NOMO-1 (cell line): ENCODE data around the gene CTDSPL.

ENCODE experiments used
- DNase-seq, 2 experiments: peaks; one replicate each; lab custom pipeline; 2025; ENCODE audit not compliant: unreplicated experiment in 2 of 2; lab: John Stamatoyannopoulos, UW

The CTDSPL gene

GRCh38 chr3:37985637-37986320 is 124.1 kb downstream of the CTDSPL start:
- no peak for DNase-seq

- DNase-seq: no peak
These were observed 125.0 kb downstream of the CTDSPL start for GRCh38 chr3:37986479-37987314.

DNA sequence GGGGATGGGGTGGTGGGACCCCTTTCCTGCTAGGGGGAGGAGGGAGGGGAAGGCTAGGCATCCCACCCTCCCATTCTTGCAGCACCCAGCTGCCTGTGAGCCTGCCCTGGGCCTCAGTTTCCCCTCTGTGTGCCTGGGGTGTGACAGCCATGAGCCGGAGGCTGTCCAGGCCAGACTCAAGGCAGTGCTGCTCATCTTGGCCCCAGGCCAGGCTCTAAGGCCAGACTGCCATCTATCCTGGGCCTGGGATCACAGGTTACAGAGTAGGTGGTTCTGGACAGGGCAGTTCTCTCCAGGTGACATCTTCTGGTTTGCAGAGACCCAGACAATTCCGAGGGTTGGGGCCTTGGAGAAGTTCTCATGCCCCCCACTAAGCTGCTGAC is 125.6 kb downstream of the CTDSPL start:
- no peak for DNase-seq

GRCh38 chr3:37987751-37988179 is 126.1 kb downstream of the CTDSPL start:
- DNase-seq: peak in 1 of 2 experiments; percentile 19

DNA sequence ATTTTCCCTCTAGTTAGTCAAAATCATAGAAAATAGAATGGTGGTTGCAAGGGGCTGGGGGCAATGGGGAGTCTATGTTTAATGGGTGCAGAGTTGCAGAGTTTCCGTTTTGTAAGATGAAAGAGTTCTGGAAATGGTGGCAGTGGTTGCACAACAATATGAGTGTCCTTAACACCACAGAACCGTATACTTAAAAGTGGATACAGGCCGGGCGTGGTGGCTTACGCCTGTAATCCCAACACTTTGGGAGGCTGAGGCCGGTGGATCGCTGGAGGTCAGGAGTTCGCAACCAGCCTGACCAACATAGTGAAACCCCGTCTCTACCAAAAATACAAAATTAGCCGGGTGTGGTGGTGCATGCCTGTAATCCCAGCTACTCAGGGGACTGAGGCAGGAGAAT is 126.7 kb downstream of the CTDSPL start:
- peak in 1 of 2 experiments; percentile 15 for DNase-seq

- no peak for DNase-seq
These were observed 127.3 kb downstream of the CTDSPL start for GRCh38 chr3:37988931-37989525.

DNA sequence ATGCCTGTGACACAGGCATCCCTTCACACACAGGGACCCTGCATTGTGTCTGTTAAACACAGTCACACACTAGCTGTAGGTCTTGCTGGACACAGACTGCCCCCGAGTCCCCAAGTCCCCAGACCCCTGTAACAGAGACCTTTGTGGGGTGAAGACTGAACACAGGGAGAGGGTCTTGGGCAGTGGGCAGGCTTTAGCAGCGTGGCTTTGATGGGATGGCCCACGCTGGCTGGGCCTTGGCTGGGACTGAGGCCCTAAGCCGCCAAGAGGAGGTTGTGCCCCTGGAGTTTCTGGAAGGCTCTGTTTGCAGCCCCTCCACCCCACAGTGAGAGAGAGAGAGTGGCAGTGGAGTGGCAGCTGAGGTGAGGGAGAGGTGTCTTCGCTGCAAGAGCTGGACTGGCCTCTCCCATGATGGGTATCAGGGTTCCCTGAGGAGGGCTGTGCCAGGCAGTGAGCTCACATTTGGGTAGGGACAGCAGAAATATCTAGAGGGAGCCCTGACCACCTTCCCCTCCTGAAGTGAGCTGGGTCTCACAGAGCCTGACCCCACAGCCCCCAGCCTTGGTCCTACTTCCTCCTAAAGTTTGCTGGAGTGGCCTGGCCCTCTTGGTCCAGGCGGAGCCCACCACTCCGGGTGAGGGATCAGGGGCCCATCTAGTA is 128.3 kb downstream of the CTDSPL start:
- no peak for DNase-seq

- DNase-seq: no peak
These were observed 128.8 kb downstream of the CTDSPL start, which contains the start of gene VILL for GRCh38 chr3:37990527-37990926. Gene VILL (plus strand): TSS chr3:37990786. CDS start chr3:37993673, 2,887 bp downstream.

- no peak for DNase-seq
These were observed 129.4 kb downstream of the CTDSPL start for GRCh38 chr3:37991109-37991508.

- DNase-seq: no peak
These were observed 130.1 kb downstream of the CTDSPL start for GRCh38 chr3:37991823-37992222.

DNA sequence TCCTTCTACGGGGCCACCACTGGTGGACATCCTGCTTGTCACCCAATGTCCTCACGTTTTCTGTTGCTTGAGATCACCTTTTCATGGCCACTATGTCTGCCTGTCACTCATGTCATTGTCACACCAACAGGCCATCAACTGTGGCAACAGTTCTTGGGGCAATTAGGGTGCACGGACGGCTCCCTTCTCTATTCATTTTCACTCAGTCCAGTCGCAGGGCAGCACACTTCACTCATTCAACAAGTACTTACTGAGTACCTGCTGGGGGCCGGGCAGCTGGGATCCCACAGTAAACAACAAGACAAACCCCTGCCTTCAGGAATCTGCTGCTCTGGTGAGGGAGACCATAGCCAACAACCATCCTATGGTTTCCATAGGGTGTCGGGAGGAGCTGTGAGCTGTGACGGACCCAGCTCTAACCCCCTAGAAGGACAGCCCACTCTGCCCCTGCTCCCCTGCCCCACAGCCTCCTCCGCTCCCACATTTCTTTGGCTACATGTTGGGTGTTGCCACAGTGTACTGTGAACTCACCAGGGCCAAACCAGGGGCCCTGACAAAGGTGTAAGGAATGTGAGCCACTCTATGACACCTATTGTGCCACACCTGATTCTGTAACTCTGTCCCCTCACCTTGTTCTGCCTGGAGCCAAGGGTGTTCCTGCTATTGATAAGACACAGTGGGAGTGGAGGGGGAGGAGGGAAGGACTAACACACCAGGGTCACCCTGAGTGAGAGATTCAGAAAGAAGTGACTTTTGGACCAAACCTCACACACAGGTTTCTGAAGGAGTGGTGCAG is 130.8 kb downstream of the CTDSPL start:
- no peak for DNase-seq

DNA sequence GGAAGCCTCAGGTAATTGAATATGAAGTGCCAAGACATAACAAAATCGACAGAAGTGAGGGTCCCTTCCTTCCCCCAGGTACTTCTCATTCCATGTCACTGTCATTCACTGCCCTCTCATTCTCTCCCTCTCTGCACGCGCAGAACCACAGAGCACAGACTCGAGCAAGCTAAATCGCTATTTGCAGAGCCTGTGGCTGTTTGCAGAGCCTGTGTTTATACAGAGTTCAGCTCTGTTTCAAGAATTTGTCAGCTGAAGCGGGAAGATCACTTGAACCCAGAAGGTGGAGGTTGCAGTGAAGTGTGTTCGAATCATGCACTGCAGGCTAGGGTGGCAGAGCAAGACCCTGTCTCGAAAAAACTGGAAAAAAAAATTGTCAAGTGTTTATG is 131.4 kb downstream of the CTDSPL start:
- no peak for DNase-seq

DNA sequence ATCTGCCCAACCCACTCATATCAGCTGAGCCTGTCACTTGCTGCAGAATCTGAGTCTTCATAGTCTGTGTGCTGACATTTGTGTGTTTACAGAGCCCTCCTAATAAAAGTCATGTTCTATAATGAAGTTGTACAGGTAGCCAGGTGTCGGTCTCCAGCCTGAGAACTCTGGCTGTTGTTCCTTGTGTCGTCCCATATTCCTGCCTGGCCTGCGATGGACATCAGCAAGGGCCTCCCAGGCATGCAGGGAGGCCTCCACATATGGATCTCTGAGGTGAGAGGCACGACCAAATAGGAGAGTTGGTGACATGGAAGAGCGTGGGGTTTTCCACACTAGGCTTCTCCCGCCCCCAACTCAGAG is 131.8 kb downstream of the CTDSPL start:
- no peak for DNase-seq

DNA sequence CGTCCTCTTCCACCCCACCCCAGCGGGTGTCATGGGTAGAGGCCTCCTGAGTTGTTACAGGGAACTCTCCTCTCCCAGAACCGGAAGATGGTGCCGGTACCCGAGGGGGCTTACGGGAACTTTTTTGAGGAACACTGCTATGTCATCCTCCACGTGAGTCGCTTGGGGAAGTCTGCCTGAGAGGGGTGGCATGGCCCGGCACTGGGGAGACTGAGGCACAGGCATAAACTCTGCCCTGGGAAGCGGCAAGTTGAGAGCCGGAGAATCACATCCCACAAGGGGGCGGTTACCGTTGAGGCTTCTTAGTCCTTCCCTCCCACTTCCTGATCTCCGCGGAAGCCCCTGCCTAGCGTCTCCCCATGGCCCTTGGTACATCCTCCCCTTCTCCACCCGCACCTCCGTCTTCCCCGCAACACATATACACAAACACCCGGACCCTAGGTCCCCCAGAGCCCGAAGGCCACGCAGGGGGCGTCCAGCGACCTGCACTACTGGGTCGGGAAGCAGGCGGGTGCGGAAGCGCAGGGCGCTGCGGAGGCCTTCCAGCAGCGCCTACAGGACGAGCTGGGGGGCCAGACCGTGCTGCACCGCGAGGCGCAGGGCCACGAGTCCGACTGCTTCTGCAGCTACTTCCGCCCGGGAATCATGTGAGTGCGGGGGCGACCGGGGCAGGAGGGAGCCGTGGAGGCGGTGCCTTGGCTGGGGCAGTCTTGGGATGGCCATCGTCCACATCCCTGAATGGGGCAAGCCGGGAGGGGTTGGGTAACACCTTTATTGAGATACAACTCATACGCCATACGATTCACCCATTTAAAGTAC is 132.3 kb downstream of the CTDSPL start:
- DNase-seq: peak; percentile 70 to 81

- peak in 1 of 2 experiments; percentile 10 for DNase-seq
These were observed 132.9 kb downstream of the CTDSPL start for GRCh38 chr3:37994639-37994972.

DNA sequence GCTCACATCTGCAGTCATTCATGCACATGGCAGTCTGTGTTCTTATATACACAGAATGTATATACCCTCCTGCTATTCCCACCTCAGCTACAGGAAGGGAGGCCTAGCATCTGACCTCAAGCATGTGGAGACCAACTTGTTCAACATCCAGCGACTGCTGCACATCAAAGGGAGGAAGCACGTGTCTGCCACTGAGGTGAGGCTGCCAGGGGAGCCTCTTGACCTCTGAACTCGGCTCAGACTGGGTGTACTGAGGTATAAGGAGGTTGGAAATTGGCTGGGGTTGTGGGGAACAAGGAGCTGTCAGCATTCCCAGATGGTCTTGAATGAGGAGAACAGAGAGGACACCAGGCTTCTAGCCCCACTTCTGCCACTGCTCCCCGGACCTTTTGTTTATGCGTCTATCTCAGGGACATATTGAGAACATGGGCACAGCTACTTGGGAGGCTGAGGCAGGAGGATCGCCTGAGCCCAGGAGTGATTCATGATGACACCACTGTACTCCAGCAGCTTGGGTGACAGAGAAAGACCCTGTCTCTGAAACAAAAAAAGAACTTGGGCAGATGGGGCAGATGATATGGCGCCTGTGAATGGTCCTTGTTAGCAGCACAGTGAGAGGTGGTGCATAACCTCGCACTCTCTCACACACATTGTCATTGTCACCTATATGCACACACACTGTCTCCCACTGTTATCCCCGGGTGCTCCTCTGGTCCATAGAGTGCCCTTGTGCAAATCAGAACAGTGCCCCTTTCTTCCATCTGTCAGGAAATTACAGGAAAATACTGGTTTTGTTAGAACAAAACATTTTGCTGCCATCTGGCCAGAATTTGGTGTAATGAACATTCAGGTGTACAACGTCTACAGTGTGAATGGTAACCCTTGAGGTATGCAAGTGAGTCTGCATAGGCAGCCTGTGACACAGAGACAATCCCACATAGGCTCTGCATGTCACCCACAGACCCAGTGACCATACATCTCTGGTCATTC is 134.3 kb downstream of the CTDSPL start:
- DNase-seq: no peak

- peak; percentile 57 to 76 for DNase-seq
These were observed 135.2 kb downstream of the CTDSPL start for GRCh38 chr3:37996785-37997301.

DNA sequence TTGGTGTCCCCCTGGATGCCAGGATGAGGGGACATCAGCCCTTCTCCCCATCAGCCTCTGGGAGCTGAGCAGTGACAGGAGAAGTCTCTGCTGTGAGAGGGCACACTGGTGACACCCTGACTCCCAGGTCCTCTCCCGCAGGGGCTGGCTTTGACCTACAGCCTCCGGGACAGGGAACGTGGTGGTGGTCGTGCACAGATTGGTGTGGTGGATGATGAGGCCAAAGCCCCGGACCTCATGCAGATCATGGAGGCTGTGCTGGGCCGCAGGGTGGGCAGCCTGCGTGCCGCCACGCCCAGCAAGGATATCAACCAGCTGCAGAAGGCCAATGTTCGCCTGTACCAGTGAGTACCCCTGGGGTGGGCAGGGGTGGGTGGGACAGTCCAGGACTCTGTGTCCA is 135.7 kb downstream of the CTDSPL start:
- no peak for DNase-seq
